HUES48 (cell line): ENCODE results near the gene LCN12.

ENCODE experiments used
- H3K27ac ChIP-seq: one replicate; pipeline ENCODE4 v1.7.0; 2013; ENCODE audit warnings: low read depth, low read length, inconsistent platforms
- H3K27me3 ChIP-seq: 2 replicates; pipeline ENCODE4 v1.6.1; 2013; ENCODE audit warnings: mild to moderate bottlenecking, low read length; ENCODE audit not compliant: control insufficient read depth, insufficient read depth
- H3K36me3 ChIP-seq: 2 replicates; pipeline ENCODE4 v1.6.1; 2013; ENCODE audit warnings: low read length; ENCODE audit not compliant: control insufficient read depth, insufficient read depth
- H3K4me1 ChIP-seq: 2 replicates; pipeline ENCODE4 v1.6.1; 2013; ENCODE audit warnings: mild to moderate bottlenecking, low read length; ENCODE audit not compliant: control insufficient read depth, insufficient read depth
- H3K4me3 ChIP-seq: 2 replicates; pipeline ENCODE4 v1.5.1; 2013; ENCODE audit warnings: mild to moderate bottlenecking, low read depth, low read length
- H3K9ac ChIP-seq: 2 replicates; pipeline ENCODE4 v1.6.1; 2013; ENCODE audit warnings: mild to moderate bottlenecking, low read depth, low read length, moderate library complexity
- H3K9me3 ChIP-seq: 2 replicates; pipeline ENCODE4 v1.6.1; 2013; ENCODE audit warnings: low read length; ENCODE audit not compliant: control insufficient read depth, insufficient read depth

Gene LCN12

DNA sequence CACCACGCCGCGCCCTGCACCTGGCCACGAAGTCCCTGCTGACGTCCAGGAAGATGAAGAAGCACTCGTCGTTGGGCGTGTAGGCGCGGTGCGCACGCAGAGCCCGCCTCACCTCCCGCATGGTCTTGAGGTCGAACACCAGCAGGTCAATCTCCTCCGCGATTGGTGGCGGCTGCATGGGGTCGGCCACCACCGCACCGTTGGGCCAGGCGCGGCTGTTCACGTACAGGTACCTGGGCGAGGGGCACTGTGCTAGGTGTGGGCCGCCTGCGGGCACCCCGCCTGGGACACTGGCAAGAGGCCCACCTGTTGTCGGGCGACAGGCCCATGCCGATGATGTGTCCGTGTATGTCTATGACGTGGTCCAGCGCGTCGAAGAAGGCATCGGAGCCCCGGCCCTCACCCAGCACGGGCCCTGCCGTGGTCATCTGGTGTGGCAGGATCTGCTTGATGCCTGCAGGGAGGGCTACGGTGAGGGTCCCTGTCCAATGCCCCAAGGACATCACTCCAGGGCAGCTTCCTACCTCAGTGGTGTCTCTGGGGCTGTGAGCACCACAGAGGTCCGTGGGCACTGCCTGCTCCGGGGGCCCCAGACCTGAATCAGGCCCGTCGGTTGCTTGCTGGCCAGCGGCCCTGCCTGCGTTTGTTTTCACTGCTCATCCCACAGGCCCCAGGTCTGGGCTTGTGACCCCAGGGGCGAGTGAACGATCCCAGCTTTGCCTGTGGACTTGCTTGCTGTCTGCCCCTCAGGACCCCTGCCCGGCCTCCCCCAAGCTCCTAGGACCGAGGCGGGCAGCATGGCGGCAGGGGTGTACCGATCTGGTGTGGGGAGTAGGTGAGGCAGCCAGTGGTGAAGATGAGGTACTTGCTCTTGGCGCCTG lies 10.6 kb upstream of the LCN12 start:
- Histone ChIP-seq H3K9ac (no peak overlapping the region), H3K27ac (no peak overlapping the region), H3K36me3 (peaks cover 34% of the 10 kb centered on the region), H3K4me1 (no peaks in the 10 kb centered on the region), H3K9me3 (no peaks in the 10 kb centered on the region), H3K4me3 (no peak overlapping the region), H3K27me3 (no peaks in the 10 kb centered on the region)

DNA sequence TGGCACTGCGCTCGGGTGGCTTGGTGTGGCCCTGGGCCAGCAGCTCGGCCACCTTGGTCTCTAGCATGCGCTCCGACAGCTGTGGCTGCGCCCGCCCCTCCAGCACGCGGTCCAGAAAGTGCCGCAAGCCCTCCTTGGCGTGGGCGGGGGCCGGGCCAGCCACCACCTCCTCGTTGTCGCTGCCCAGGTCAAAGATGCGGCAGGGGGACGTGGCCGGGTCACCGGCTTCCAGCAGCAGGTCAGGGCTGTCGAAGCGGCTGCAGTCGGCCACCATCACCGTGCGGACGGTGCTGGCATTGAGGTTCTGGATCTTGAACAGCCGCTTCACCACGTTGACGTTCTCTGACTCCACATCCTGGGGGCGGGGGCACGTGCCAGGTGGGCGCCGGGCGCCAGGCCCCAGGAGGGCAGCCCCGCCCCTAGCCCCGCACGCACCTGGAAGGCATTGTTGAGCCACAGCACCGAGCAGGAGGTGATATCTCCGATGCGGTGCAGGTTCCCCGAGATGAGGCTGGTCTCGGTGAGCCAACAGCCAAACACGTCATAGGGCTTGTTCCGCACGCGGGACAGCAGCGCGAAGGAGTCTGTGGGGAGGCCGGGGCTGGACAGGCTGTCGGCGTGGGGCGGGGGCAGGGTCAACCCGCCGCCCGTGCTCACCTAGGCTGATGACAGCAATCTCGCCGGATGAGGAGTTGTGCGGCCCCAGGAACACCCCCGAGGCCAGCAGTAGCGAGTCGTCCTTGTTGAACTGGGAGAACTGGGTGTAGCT lies 9.8 kb upstream of the LCN12 start:
- Histone ChIP-seq H3K4me1 (no peaks in the 10 kb centered on the region), H3K9ac (no peak overlapping the region), H3K4me3 (no peak overlapping the region), H3K27ac (no peak overlapping the region), H3K36me3 (peaks cover 34% of the 10 kb centered on the region), H3K9me3 (no peaks in the 10 kb centered on the region), H3K27me3 (no peaks in the 10 kb centered on the region)

DNA sequence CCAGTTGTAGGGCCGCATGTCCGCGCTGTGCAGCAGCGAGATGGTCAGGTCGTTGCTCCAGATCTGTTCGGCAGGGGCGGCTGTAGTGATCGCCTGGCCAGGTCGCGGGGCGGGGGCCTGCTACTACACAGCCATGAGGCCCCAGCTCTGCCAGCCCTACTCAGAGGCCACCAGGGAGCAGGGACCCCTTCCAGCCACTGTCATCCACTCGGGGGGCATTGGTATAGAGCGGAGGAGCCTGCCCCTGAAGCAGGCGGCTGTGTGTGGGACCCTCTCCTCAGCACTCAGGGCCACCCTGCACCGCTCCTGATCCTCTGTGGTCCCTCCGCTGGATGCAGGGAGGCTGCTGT lies 9.2 kb upstream of the LCN12 start:
- Histone ChIP-seq H3K36me3 (peaks cover 34% of the 10 kb centered on the region), H3K27ac (no peak overlapping the region), H3K4me3 (no peak overlapping the region), H3K9ac (no peak overlapping the region), H3K9me3 (no peaks in the 10 kb centered on the region), H3K27me3 (no peaks in the 10 kb centered on the region), H3K4me1 (peaks cover 5% of the 10 kb centered on the region; the same call in 1 of the 2 replicates)

DNA sequence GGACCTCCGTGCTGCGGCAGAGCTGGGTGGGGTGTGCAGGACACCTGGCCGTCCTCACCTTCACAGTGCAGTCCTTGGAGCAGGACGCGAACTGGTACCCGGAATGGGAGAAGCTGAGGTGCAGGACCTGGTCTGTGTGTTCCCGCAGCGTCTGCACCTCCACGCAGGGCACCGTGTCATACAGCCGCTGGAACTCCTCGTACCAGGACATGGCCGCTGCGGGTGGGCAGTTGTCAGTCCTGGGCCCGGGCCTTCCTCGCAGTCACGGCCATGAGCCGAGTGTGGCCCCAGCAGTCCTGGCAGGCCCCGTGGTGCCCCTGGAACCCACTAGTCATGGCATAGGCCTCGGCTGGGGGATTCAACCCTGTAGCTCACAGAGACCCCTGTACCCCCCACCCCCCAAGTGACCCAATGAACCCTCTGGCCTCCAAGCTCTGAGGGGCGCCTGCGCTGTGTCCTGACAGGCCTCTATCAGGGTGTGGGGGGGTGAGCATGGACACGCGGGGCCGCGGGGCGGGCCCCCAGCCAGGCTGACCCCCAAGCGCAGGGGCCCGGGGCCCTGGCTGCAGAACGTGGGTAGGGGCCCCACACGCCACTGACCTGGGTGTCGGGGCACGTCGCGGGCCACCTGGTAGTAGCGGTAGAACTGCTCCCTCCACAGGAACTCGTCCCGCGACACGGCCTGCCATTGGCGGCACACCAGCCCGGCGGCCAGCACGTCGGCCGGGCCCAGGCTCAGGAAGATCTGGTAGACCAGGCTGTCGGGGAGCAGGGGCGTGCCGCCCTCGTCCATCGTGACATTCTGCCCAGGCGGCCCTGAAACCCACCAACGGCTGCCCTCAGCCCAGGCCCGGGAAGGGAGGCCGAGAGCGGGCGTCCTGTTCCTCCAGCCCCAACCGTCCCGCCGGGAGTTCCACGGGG lies 8.5 kb upstream of the LCN12 start:
- Histone ChIP-seq H3K27ac (peak overlapping the region; percentile 80), H3K9ac (peak overlapping the region; percentile 46), H3K27me3 (no peaks in the 10 kb centered on the region), H3K4me3 (peak overlapping the region; percentile 88), H3K9me3 (no peaks in the 10 kb centered on the region), H3K36me3 (peaks cover 34% of the 10 kb centered on the region), H3K4me1 (peaks cover 5% of the 10 kb centered on the region; the same call in 1 of the 2 replicates)

DNA sequence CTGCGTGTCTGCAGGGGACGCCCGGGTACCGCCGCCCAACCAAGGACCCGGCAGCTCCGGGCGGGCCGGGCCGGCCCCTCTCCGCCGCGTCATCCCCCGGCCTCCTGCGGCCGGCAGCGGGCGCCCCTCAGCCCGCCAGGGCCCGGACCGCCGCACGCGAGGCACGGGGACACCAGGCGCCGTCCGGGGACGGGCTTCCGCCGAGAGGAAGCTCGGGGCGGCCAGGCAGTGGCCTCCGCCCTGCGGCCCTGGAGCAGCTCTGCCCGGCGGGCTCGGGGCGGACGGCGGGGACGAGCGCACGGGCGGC lies 7.9 kb upstream of the LCN12 start:
- Histone ChIP-seq H3K9ac (peak overlapping the region; percentile 46), H3K36me3 (peaks cover 34% of the 10 kb centered on the region), H3K27ac (peak overlapping the region; percentile 80), H3K9me3 (no peaks in the 10 kb centered on the region), H3K27me3 (no peaks in the 10 kb centered on the region), H3K4me1 (peaks cover 5% of the 10 kb centered on the region; the same call in 1 of the 2 replicates), H3K4me3 (peak overlapping the region; percentile 88)

DNA sequence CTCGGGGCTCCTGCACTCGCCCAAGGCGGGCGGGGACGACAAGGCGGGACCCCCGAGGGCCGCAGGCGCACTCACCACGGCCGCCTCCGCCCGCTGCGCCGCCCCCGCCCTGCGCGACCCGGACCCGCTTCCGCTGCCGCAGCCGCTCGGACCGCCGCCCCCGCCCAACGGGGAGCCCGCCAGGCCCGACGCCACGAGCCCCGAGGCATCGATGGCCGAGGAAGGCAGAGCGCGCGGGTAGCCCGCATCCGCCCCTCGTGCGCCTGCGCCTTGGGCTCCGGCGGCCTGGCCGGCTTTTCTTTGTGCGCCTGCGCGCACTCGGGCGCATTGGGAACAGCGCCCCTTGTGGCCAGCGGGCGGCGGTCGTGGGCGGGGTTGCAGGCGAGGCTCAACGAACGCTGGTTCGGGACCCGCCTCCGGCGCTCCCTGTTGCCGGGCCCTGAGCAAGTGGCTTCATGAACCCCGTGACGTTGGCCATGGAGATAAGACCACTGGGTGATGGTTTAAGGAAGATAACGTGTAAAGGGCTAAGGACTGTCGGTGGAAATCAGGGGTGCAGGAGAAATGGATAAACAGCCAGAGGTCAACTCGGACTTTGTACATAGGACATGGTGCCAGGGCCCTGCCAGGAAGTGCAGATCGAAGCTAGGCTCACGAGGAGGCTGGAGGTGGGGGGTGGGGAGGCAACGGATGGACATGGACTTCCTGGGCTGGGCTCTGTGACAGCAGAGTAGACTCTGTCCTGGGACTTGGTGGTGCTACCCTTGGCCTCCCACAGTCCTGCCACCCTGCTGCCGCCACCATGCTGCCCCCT lies 7.3 kb upstream of the LCN12 start, which contains the start of the genes C8G and FBXW5:
Gene C8G, plus strand, starts transcription at position 725 of the 814 bp plus-strand sequence. Its CDS starts 78 bp downstream, at position 803.
Gene FBXW5, minus strand, starts transcription at position 220 of the 814 bp plus-strand sequence. CDS start 655 bp downstream, outside the sequence.
- Histone ChIP-seq H3K9ac (peak within 1 kb of the TSS; percentile 46), H3K4me3 (peak within 1 kb of the TSS; percentile 88), H3K9me3 (no peaks in the 10 kb centered on the region), H3K36me3 (peaks cover 29% of the 10 kb centered on the region), H3K4me1 (peaks cover 5% of the 10 kb centered on the region; the same call in 1 of the 2 replicates), H3K27me3 (no peaks in the 10 kb centered on the region), H3K27ac (peak within 1 kb of the TSS; percentile 80)

DNA sequence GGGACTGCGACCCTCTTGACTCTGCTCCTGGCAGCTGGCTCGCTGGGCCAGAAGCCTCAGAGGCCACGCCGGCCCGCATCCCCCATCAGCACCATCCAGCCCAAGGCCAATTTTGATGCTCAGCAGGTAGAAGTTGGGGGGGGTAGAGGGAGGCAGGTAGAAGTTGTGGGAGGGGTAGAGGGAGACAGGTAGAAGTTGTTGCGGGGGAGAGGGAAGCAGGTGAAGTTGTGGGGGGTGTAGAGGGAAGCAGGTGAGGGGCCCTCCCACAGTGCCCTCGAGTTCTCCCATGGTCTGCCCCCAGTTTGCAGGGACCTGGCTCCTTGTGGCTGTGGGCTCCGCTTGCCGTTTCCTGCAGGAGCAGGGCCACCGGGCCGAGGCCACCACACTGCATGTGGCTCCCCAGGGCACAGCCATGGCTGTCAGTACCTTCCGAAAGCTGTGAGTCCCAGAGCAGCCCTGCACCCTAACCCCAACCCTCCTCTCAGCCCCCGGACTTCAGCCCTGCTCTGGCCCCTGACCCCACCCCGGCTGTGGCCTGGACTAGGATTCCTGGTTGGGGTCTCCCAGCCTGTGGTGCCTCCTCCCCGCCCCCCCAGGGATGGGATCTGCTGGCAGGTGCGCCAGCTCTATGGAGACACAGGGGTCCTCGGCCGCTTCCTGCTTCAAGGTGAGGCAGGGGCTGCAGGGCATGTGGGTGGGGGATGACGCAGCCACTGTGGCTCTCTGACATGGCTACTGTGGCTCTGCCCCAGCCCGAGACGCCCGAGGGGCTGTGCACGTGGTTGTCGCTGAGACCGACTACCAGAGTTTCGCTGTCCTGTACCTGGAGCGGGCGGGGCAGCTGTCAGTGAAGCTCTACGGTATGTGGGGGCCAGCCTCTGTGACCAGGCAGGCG lies 6.5 kb upstream of the LCN12 start:
- Histone ChIP-seq H3K27me3 (no peaks in the 10 kb centered on the region), H3K9me3 (no peaks in the 10 kb centered on the region), H3K27ac (no peak overlapping the region), H3K4me3 (no peak overlapping the region), H3K9ac (no peak overlapping the region), H3K4me1 (peaks cover 10% of the 10 kb centered on the region), H3K36me3 (peaks cover 21% of the 10 kb centered on the region)

DNA sequence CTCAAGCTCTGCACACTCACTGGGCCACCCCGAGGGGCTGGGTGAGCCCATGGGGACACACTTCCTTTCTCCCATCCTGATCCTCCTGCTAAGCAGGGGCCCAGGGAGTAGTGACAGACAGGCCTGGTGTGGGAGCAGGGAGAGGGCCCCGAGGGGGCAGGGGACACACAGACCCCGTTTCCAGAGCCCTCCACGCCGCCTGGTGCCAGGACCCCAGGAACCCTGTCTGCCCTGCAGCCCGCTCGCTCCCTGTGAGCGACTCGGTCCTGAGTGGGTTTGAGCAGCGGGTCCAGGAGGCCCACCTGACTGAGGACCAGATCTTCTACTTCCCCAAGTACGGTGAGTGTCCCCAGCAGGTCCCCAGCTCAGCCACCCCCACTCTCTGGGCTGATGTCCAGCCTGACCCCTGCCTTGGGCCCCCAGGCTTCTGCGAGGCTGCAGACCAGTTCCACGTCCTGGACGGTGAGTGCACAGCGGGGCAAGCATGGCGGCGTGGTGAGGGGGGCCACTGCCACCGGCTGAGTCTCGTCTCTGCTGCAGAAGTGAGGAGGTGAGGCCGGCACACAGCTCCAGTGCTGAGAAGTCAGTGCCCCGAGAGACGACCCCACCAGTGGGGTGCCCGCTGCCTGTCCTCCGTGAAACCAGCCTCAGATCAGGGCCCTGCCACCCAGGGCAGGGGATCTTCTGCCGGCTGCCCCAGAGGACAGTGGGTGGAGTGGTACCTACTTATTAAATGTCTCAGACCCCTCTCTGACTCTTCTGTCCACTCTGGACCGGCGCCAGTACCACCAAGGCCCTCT lies 5.6 kb upstream of the LCN12 start:
- H3K9ac ChIP-seq: no peak overlapping the region
- H3K27ac ChIP-seq: no peak overlapping the region
- peaks cover 12% of the 10 kb centered on the region for H3K36me3 ChIP-seq
- H3K4me3 ChIP-seq: no peak overlapping the region
- no peaks in the 10 kb centered on the region for H3K9me3 ChIP-seq
- H3K4me1 ChIP-seq: peaks cover 12% of the 10 kb centered on the region
- H3K27me3 ChIP-seq: no peaks in the 10 kb centered on the region
